Caco-2 (cell line): Measurements from ENCODE around the gene CYP46A1. TPM values are rescaled to one million over a fixed set of nuclear protein-coding genes. Genes with fewer than 3 reads are reported as not detected.
"Not testable (repeated sequence)": the region's sequence is repeated elsewhere in the genome, so short reads cannot be mapped to it uniquely, and the experiment has no call there.

Experiments used
- BruUV-seq: library from RNA; stranded (reverse); fragments of 400-500 nt; replicated peaks from 2 replicates; lab custom pipeline; 2021; lab: Mats Ljungman, UMichigan
- CTCF ChIA-PET: fragments of 300-600 bp; sonication (Branson Sonifier 250); formaldehyde crosslinking; loops from one replicate; lab custom pipeline; 2022; ENCODE audit warnings: antibody characterized with exemption; lab: Charles Lee
- POLR2A ChIA-PET: fragments of 300-600 bp; sonication (Branson Sonifier 250); formaldehyde crosslinking; loops from one replicate; lab custom pipeline; 2022; ENCODE audit warnings: antibody characterized with exemption; lab: Charles Lee
- DNase-seq, 2 experiments: peaks; one replicate each; pipeline versions ENCODE4 v3.0.0 to v3.0.0-alpha.2; 2020 to 2022
- H3K27me3 ChIP-seq: replicated peaks from 2 replicates; pipeline ENCODE4 v1.6.0; 2011; ENCODE audit warnings: low read length; ENCODE audit not compliant: control insufficient read depth, insufficient read depth
- H3K36me3 ChIP-seq: 2 replicates; pipeline ENCODE4 v1.5.1; 2011; ENCODE audit warnings: low read length; ENCODE audit not compliant: control insufficient read depth, insufficient read depth
- H3K4me1 ChIP-seq: fragments of 250-450 bp; sonication (Bioruptor Pico); 2 replicates; pipeline ENCODE4 v1.5.1; 2020; ENCODE audit warnings: mild to moderate bottlenecking
- H3K4me3 ChIP-seq: 2 replicates; pipeline ENCODE4 v1.5.1; 2011; ENCODE audit warnings: low read depth, mild to moderate bottlenecking, control low read depth, low read length
- H3K9me3 ChIP-seq: fragments of 250-450 bp; sonication (Bioruptor Pico); 2 replicates; pipeline ENCODE4 v1.5.1; 2020; ENCODE audit warnings: mild to moderate bottlenecking, moderate library complexity
- H3K27ac Mint-ChIP-seq: one replicate; pipeline ENCODE4 v1.8.0; 2022; ENCODE audit warnings: mixed read lengths; ENCODE audit not compliant: unreplicated experiment
- H3K27me3 Mint-ChIP-seq: one replicate; pipeline ENCODE4 v1.8.0; 2022; ENCODE audit warnings: mixed read lengths; ENCODE audit not compliant: insufficient read depth, unreplicated experiment
- H3K36me3 Mint-ChIP-seq: one replicate; pipeline ENCODE4 v1.8.0; 2022; ENCODE audit warnings: mild to moderate bottlenecking, mixed read lengths; ENCODE audit not compliant: insufficient read depth, unreplicated experiment
- H3K4me1 Mint-ChIP-seq: one replicate; pipeline ENCODE4 v1.8.0; 2022; ENCODE audit warnings: low read depth, mixed read lengths; ENCODE audit not compliant: unreplicated experiment
- H3K4me3 Mint-ChIP-seq: one replicate; pipeline ENCODE4 v1.8.0; 2022; ENCODE audit warnings: mild to moderate bottlenecking, moderate library complexity, mixed read lengths; ENCODE audit not compliant: unreplicated experiment
- H3K9me3 Mint-ChIP-seq: one replicate; pipeline ENCODE4 v1.8.0; 2022; ENCODE audit warnings: mixed read lengths; ENCODE audit not compliant: unreplicated experiment
- CTCF ChIP-seq, 2 experiments: fragments of 200-600 bp in 1 of 2; IDR thresholded peaks; 1 replicate in 1 of 2; 2 replicates in 1 of 2; pipeline versions ENCODE4 v1.5.1 to v1.8.0; 2011 to 2022; ENCODE audit warnings: antibody characterized with exemption in 1 of 2, control low read depth in 1 of 2, inconsistent platforms in 1 of 2, low read depth in 1 of 2, low read length in 1 of 2, mild to moderate bottlenecking in 1 of 2, moderate library complexity in 1 of 2; ENCODE audit not compliant: insufficient read depth in 1 of 2, severe bottlenecking in 1 of 2, unreplicated experiment in 1 of 2
- intact Hi-C: fragments of 100-400 bp; cut with micrococcal nuclease; formaldehyde crosslinking; loops from one replicate; pipeline ENCODE4 v1.10.0; 2022; ENCODE audit not compliant: unreplicated experiment
- total RNA-seq: library from RNA; stranded (reverse); gene quantifications from 2 replicates; pipeline ENCODE4 v1.2.3, GENCODE V29; 2022

CYP46A1 gene
- total RNA-seq, 1 experiment from 2014 or later = 0.09 TPM

- no peak for TF ChIP-seq CTCF (IDR thresholded peaks at IDR 0.05; ENCODE audit: insufficient read depth in 1 of 2, low read depth in 1 of 2, low read length in 1 of 2, severe bottlenecking in 1 of 2, unreplicated experiment in 1 of 2)
- H3K4me3 ChIP-seq = no peak overlapping the region
- BruUV-seq = no TSS peak
- H3K4me1 Mint-ChIP-seq = no peaks in the 10 kb centered on the region
- no peaks in the 10 kb centered on the region for H3K36me3 ChIP-seq
- H3K27me3 Mint-ChIP-seq = peaks cover 5% of the 10 kb centered on the region
- H3K36me3 Mint-ChIP-seq = no peaks in the 10 kb centered on the region
- H3K4me1 ChIP-seq = no peaks in the 10 kb centered on the region
- no peaks in the 10 kb centered on the region for H3K9me3 ChIP-seq
- POLR2A ChIA-PET = no interaction called here
- H3K27me3 ChIP-seq = no peaks in the 10 kb centered on the region
- CTCF ChIA-PET = no interaction called here
- no peak overlapping the region for H3K27ac Mint-ChIP-seq
- no peak overlapping the region for H3K4me3 Mint-ChIP-seq
- intact Hi-C loops = no loop called here
- no peak for DNase-seq
- H3K9me3 Mint-ChIP-seq = no peaks in the 10 kb centered on the region
These were observed 76.7 kb downstream of the CYP46A1 start for GRCh38 chr14:99760817-99761216.

- POLR2A ChIA-PET, H3K27me3 Mint-ChIP-seq, H3K4me1 Mint-ChIP-seq, H3K27me3 ChIP-seq, CTCF ChIA-PET, H3K4me3 ChIP-seq, H3K9me3 ChIP-seq, H3K4me3 Mint-ChIP-seq, H3K36me3 ChIP-seq, H3K4me1 ChIP-seq, BruUV-seq, H3K36me3 Mint-ChIP-seq, H3K27ac Mint-ChIP-seq, intact Hi-C loops, H3K9me3 Mint-ChIP-seq, DNase-seq: not testable (repeated sequence)
These were observed 78.8 kb downstream of the CYP46A1 start for GRCh38 chr14:99762911-99763310.

- Histone ChIP-seq H3K36me3 (no peaks in the 10 kb centered on the region), H3K4me3 (no peak overlapping the region), H3K9me3 (no peaks in the 10 kb centered on the region), H3K4me1 (no peaks in the 10 kb centered on the region), H3K27me3 (no peaks in the 10 kb centered on the region)
- BruUV-seq = no TSS peak
- Mint-ChIP-seq H3K4me3 (no peak overlapping the region), H3K36me3 (no peaks in the 10 kb centered on the region), H3K27ac (no peak overlapping the region), H3K27me3 (peaks cover 5% of the 10 kb centered on the region), H3K4me1 (no peaks in the 10 kb centered on the region), H3K9me3 (no peaks in the 10 kb centered on the region)
- ChIA-PET POLR2A (no interaction called here), CTCF (no interaction called here)
- no peak for DNase-seq
- no peak for TF ChIP-seq CTCF (IDR thresholded peaks at IDR 0.05; ENCODE audit: insufficient read depth in 1 of 2, low read depth in 1 of 2, low read length in 1 of 2, severe bottlenecking in 1 of 2, unreplicated experiment in 1 of 2)
- intact Hi-C loops = no loop called here
These were observed 79.6 kb downstream of the CYP46A1 start for GRCh38 chr14:99763527-99764221.
